IPS-11a (cell line): ENCODE data around the gene C16orf74.

Experiments
- H3K4me3 ChIP-seq: one replicate; pipeline ENCODE4 v1.5.1; 2013; ENCODE audit warnings: low read depth, low read length, control low read depth

The C16orf74 gene

GRCh38 chr16:85698935-85699558, 51.8 kb downstream of the C16orf74 start:
- no peak overlapping the region for H3K4me3 ChIP-seq

DNA sequence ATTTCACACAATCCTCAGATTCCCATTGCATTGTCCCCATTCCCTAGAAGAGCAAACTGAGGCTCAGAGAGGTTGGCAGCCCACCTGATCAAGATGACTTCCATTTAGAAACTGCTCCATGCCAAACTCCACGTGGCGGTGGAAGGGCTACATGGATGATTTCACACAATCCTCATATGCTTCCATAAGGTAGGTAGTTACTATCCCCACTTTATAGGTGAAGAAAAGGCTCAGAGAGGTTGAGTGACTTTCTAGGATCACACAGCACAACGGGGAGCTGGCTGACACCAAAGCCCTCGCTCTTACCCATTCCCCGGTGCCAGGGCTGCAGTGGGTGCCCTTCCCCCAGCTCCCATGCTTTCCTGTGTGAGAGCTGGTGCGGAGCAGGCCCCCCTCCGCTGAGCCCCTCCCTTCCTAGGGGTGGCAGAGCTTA, 52.4 kb downstream of the C16orf74 start:
- H3K4me3 ChIP-seq: no peak overlapping the region

- H3K4me3 ChIP-seq: no peak overlapping the region
Observed at GRCh38 chr16:85697431-85697830, 53.5 kb downstream of the C16orf74 start.

- no peak overlapping the region for H3K4me3 ChIP-seq
Observed at GRCh38 chr16:85696781-85697180, 54.1 kb downstream of the C16orf74 start.

GRCh38 chr16:85695196-85696128, 55.4 kb downstream of the C16orf74 start:
- no peak overlapping the region for H3K4me3 ChIP-seq

DNA sequence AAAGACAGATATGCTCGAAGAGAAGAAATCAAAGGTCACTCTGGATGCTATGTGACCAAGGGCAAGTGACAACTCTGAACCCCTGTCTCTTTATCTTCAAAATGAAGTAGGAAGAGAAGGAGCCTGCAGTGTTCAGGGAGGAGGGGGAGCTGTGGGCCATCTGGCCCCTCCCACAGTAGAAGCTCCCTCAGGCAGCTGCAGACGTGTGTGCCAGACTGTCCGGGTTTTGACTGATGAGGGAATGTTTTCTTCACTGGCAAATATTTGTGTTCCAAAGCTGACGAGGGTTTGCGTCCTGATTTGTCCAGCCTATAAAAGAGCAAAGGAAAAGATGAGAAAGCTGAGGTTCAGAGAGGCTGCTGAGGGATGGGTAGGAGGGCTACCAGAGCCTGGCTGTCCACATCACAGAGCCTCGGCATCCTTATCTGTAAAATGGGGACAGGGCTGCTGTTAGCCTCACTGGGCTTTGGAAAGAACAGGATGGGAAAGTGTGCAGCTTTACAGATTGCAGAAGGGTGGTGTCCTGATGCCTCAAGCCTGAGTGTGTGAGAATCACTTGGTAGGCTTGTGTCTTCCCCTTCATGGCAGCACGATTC, 60.3 kb downstream of the C16orf74 start:
- no peak overlapping the region for H3K4me3 ChIP-seq

DNA sequence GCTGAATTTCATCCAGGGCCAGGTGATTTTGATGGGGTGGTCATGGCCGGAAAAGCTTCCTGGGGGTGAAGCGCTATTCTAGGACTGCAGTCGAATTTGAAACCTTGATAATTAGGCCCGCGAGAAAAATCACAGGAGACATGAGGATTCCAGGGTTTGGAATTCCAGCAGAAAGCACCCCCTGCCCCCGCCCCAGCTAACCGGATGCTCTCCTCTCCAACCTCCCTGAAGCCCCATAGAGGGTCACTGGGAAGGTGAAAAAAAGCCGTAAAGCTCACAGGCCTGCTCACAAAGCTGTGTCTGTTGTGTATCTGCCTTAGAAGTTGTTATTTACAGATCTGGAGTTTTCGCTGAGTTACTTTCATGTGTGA, 61.0 kb downstream of the C16orf74 start:
- H3K4me3 ChIP-seq: no peak overlapping the region

- H3K4me3 ChIP-seq: peak overlapping the region; percentile 6
Observed at GRCh38 chr16:85689285-85689949, 61.5 kb downstream of the C16orf74 start.

GRCh38 chr16:85688586-85689284, 62.2 kb downstream of the C16orf74 start, which contains the start of gene GINS2:
GINS2 (minus strand) TSS chr16:85688954; CDS start chr16:85688898, 56 bp downstream.
- H3K4me3 ChIP-seq: peak within 1 kb of the TSS; percentile 50

GRCh38 chr16:85687651-85688471, 63.0 kb downstream of the C16orf74 start:
- peak overlapping the region; percentile 50 for H3K4me3 ChIP-seq

DNA sequence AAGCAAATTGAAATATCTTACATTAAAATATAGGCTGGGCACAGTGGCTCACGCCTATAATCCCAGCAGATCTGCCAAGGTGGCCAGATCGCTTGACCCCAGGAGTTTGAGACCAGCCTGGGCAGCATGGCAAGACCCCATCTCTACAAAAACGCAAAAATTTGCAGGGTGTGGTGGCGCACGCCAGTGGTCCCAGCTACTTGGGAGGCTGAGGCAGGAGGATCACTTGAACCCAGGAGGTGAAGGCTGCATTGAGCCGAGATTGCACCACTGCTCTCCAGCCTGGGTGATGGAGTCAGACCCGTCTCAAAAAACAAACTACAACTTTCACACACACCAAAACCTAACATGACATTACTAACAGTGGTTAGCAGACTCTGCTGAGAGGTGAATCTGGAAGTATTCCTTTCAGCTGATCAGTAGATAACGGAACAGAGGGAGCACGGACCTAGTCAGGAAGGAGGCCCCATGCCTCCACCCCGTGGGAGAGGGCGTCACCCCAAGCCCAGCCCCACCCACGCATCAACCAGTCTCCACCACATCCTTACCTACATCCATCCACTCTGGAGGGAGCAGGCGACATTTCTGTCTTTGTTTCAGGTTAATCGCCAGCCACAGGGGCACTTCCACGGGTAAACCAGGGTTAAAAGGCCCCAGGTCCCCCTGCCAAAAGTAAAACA, 63.8 kb downstream of the C16orf74 start:
- no peak overlapping the region for H3K4me3 ChIP-seq

DNA sequence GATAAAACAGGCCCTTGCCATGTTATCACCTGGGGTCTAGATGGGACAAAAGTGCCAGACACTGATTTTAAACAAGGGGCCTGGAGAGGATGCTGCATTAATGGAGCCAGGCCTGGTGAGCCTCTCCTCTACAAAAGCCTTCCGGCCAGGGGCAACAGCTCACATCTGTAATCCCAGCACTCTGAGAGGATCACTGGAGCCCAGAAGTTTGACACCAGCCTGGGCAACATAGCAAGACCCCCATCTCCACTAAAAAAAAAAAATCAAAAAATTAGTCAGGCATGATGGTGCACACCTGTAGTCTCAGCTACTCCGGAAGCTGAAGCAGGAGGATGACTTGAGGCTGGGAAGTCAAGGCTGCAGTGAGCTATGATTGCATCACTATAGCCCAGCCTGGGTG, 65.6 kb downstream of the C16orf74 start:
- no peak overlapping the region for H3K4me3 ChIP-seq

DNA sequence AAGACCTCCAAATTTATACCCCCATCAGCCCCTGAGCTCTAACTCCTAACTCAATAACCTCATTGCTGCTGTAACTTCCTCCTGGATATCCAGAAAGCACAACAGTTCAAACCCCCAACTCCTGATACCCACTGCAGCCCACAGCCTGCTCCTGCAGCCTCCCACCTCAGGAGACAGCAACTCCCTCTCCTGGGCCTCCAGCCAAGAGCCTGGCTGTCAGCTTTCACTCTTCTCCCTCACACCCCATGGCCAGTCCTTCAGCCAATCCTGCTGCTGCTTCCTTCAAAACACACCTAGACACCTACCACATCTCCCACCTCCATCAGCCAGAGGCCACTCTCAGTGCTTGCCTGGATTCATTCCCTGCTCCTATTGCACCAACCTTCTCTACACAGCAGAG, 67.5 kb downstream of the C16orf74 start:
- no peak overlapping the region for H3K4me3 ChIP-seq

GRCh38 chr16:85682516-85682915, 68.4 kb downstream of the C16orf74 start:
- no peak overlapping the region for H3K4me3 ChIP-seq

- H3K4me3 ChIP-seq: no peak overlapping the region
Observed at GRCh38 chr16:85681255-85681654, 69.6 kb downstream of the C16orf74 start.

- H3K4me3 ChIP-seq: no peak overlapping the region
Observed at GRCh38 chr16:85680352-85680944, 70.4 kb downstream of the C16orf74 start.

GRCh38 chr16:85679870-85680269, 71.0 kb downstream of the C16orf74 start:
- no peak overlapping the region for H3K4me3 ChIP-seq

DNA sequence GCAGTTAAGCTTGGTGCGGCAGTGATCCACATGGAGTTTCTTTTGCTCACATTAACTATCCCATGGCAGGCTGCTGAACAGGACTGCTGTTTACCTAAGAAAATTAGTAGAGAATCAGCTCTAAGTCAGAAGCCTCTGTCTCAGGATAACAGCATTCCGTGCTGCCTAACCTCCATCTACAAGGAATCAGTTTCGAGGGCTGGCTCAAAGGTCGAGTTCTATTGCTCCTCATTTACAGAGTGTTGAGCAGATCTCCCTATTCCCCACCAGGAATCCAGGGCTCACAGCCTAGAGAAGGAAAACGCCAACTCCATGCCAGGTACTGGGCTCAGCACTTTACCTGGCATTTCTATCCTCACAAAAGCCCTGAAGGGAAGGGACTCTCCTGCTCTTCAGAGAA, 72.1 kb downstream of the C16orf74 start:
- no peak overlapping the region for H3K4me3 ChIP-seq

DNA sequence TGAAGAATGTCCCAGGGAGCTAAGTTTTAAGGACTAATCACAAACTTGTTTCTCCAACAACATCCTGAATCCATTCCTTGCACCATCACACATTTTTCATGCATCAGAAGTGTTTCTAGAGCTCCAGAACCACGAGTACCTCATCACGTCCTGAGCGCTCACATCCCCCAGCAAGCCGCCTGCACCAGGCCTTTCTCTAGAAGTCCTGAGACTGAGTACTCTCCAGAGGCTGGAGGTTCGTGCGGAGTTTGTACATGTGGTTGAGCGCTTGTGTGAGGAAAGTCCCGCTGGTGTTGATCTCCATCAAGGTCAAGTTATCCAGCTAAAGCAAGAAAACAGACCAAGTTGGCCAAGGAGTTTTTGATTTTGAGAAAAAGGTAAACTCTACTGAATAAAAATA, 72.9 kb downstream of the C16orf74 start:
- H3K4me3 ChIP-seq: no peak overlapping the region
